SK-N-SH (cell line): ENCODE data around the gene INSC. TPM values are rescaled to one million over a fixed set of nuclear protein-coding genes. Genes with fewer than 3 reads are reported as not detected.

Source experiments
- CTCF ChIA-PET: fragments of 300-600, 350-600 bp; formaldehyde crosslinking; extraction: SDS; loops from one replicate; lab custom pipeline; 2021; lab: Yijun Ruan, JAX
- POLR2A ChIA-PET: fragments of 350-600 bp; sonication (Branson Sonifier 250); formaldehyde crosslinking; extraction: SDS; loops from one replicate; lab custom pipeline; 2020; ENCODE audit warnings: antibody characterized with exemption, inconsistent platforms; lab: Yijun Ruan, JAX
- DNase-seq: peaks from one replicate; pipeline ENCODE4 v3.0.0; 2012
- H2AFZ ChIP-seq: fragments of 200-600 bp; sonication (generic); 2 replicates; pipeline ENCODE4 v1.8.1; 2016; ENCODE audit warnings: antibody characterized with exemption, mild to moderate bottlenecking, low read depth
- H3F3A ChIP-seq: fragments of 200-600 bp; sonication (generic); replicated peaks from 2 replicates; pipeline ENCODE3; 2016; ENCODE audit warnings: antibody characterized with exemption, mild to moderate bottlenecking; ENCODE audit not compliant: insufficient read depth
- H3K27ac ChIP-seq, 2 experiments: fragments of 200-500 bp in 1 of 2; fragments of 200-600 bp in 1 of 2; sonication (Bioruptor generic) in 1 of 2; sonication (generic), shearing (Covaris generic) in 1 of 2; 2 replicates each; pipeline versions ENCODE4 v1.5.1 to v1.6.1; 2014 to 2016; ENCODE audit warnings: low read depth in 2 of 2, inconsistent platforms in 1 of 2, low read length in 1 of 2, mild to moderate bottlenecking in 1 of 2, mixed read lengths in 1 of 2
- H3K27me3 ChIP-seq: fragments of 200-600 bp; sonication (generic), shearing (Covaris generic); 2 replicates; pipeline ENCODE4 v1.6.1; 2016; ENCODE audit warnings: mixed run types; ENCODE audit not compliant: insufficient read depth
- H3K36me3 ChIP-seq, 2 experiments: fragments of 200-500 bp in 1 of 2; fragments of 200-600 bp in 1 of 2; sonication (Bioruptor generic) in 1 of 2; sonication (generic) in 1 of 2; replicated peaks in 1 of 2; 2 replicates each; pipeline versions ENCODE3 to v1.5.1; 2014 to 2016; ENCODE audit warnings: low read length in 1 of 2, mild to moderate bottlenecking in 1 of 2; ENCODE audit not compliant: insufficient read depth in 2 of 2, control insufficient read depth in 1 of 2
- H3K4me1 ChIP-seq, 2 experiments: fragments of 200-500 bp in 1 of 2; fragments of 200-600 bp in 1 of 2; sonication (Bioruptor generic) in 1 of 2; sonication (generic), shearing (Covaris generic) in 1 of 2; 2 replicates each; pipeline versions ENCODE4 v1.5.1 to v1.6.1; 2014 to 2016; ENCODE audit warnings: low read depth in 1 of 2, low read length in 1 of 2, mixed run types in 1 of 2; ENCODE audit not compliant: insufficient read depth in 2 of 2, control insufficient read depth in 1 of 2
- H3K4me2 ChIP-seq: fragments of 200-600 bp; sonication (generic), shearing (Covaris generic); 2 replicates; pipeline ENCODE4 v1.6.1; 2017; ENCODE audit warnings: mixed run types
- H3K4me3 ChIP-seq, 2 experiments: fragments of 200-500 bp in 1 of 2; fragments of 200-600 bp in 1 of 2; sonication (Bioruptor generic) in 1 of 2; sonication (generic), shearing (Covaris generic) in 1 of 2; 2 replicates each; pipeline versions ENCODE4 v1.5.1 to v1.8.1; 2014 to 2016; ENCODE audit warnings: low read depth in 2 of 2, inconsistent platforms in 1 of 2, low read length in 1 of 2, mild to moderate bottlenecking in 1 of 2, mixed read lengths in 1 of 2, moderate library complexity in 1 of 2
- H3K79me2 ChIP-seq: fragments of 200-600 bp; sonication (generic); 2 replicates; pipeline ENCODE4 v1.8.1; 2017; ENCODE audit warnings: mild to moderate bottlenecking; ENCODE audit not compliant: insufficient read depth
- H3K9ac ChIP-seq: fragments of 200-600 bp; sonication (generic); 2 replicates; pipeline ENCODE4 v1.6.1; 2017; ENCODE audit warnings: mixed run types
- H3K9me2 ChIP-seq: fragments of 200-600 bp; sonication (generic); 2 replicates; pipeline ENCODE4 v1.6.1; 2017; ENCODE audit warnings: mixed run types
- H3K9me3 ChIP-seq: fragments of 200-600 bp; sonication (generic); 2 replicates; pipeline ENCODE4 v1.6.1; 2017; ENCODE audit warnings: mixed run types, mild to moderate bottlenecking, moderate library complexity
- H4K20me1 ChIP-seq: fragments of 200-600 bp; sonication (generic); 2 replicates; pipeline ENCODE4 v1.6.1; 2017; ENCODE audit warnings: mild to moderate bottlenecking, mixed run types; ENCODE audit not compliant: insufficient read depth
- CHD2 ChIP-seq: fragments of 150-350 bp; IDR thresholded peaks from 2 replicates; pipeline ENCODE4 v1.6.1; 2018; ENCODE audit warnings: low read length; ENCODE audit not compliant: partially characterized antibody
- ELF1 ChIP-seq: IDR thresholded peaks from 2 replicates; pipeline ENCODE4 v1.4.0; 2012
- EP300 ChIP-seq, 2 experiments: IDR thresholded peaks; 2 replicates each; pipeline versions ENCODE4 v1.4.0 to v1.6.1; 2012; ENCODE audit warnings: borderline replicate concordance in 1 of 2, low read depth in 1 of 2, low read length in 1 of 2
- EZH2phosphoT487 ChIP-seq: fragments of 200-600 bp; sonication (generic); IDR thresholded peaks from 2 replicates; pipeline ENCODE4 v1.6.1; 2017; ENCODE audit warnings: low read depth, mixed run types, mild to moderate bottlenecking, antibody characterized with exemption, moderate library complexity, borderline replicate concordance
- FOXJ3 ChIP-seq: sonication (generic); formaldehyde crosslinking; IDR thresholded peaks from 2 replicates; pipeline ENCODE4 v1.5.1; 2020; ENCODE audit warnings: mild to moderate bottlenecking, missing genetic modification reagents
- FOXM1 ChIP-seq: IDR thresholded peaks from 2 replicates; pipeline ENCODE4 v1.4.0; 2012; ENCODE audit warnings: low read depth, mild to moderate bottlenecking
- GATA2 ChIP-seq: sonication (generic); formaldehyde crosslinking; IDR thresholded peaks from 2 replicates; pipeline ENCODE4 v1.5.0; 2020; ENCODE audit warnings: mild to moderate bottlenecking, missing genetic modification reagents
- MEF2A ChIP-seq: IDR thresholded peaks from 2 replicates; pipeline ENCODE4 v1.4.0; 2012; ENCODE audit warnings: low read depth, borderline replicate concordance
- NFIC ChIP-seq: IDR thresholded peaks from 2 replicates; pipeline ENCODE4 v1.4.0; 2012; ENCODE audit warnings: borderline replicate concordance
- RCOR1 ChIP-seq: fragments of 150-350 bp; IDR thresholded peaks from 2 replicates; pipeline ENCODE4 v1.6.1; 2017; ENCODE audit warnings: antibody characterized with exemption, low read length
- RFX5 ChIP-seq: IDR thresholded peaks from 2 replicates; pipeline ENCODE4 v1.6.1; 2012; ENCODE audit warnings: mild to moderate bottlenecking, improper control_type of control experiment, low read length
- YY1 ChIP-seq: IDR thresholded peaks from 2 replicates; pipeline ENCODE4 v1.4.0; 2012; ENCODE audit warnings: low read depth, mild to moderate bottlenecking
- WGBS: methylation state at CpG from one replicate; pipeline ENCODE4 v1.1.6; 2017; ENCODE audit warnings: low lambda C conversion rate; 5-methylcytosine and 5-hydroxymethylcytosine counted together
- polyA plus RNA-seq, 3 experiments: library from polyadenylated mRNA; depleted of rRNA; stranded (reverse); fragments of >200 nt; gene quantifications; 2 replicates each; pipeline ENCODE4 v1.2.3, GENCODE V29; 2012
- TF ChIP-seq, protein P1 (sequence below): fragments of 200-600 bp; sonication (generic); IDR thresholded peaks from 2 replicates; pipeline ENCODE4 v1.6.1; 2017; ENCODE audit warnings: antibody characterized with exemption, mild to moderate bottlenecking, moderate library complexity
- TF ChIP-seq, protein P2 (sequence below): IDR thresholded peaks from 2 replicates; pipeline ENCODE4 v1.4.0; 2012; ENCODE audit warnings: low read depth
- TF ChIP-seq, protein P3 (sequence below): IDR thresholded peaks from 2 replicates; pipeline ENCODE4 v1.6.1; 2012; ENCODE audit warnings: mild to moderate bottlenecking, low read depth, low read length, moderate library complexity

INSC gene
- polyA plus RNA-seq, 1 of the 3 experiments (the other 2 are of a cell fraction): not detected

DNA sequence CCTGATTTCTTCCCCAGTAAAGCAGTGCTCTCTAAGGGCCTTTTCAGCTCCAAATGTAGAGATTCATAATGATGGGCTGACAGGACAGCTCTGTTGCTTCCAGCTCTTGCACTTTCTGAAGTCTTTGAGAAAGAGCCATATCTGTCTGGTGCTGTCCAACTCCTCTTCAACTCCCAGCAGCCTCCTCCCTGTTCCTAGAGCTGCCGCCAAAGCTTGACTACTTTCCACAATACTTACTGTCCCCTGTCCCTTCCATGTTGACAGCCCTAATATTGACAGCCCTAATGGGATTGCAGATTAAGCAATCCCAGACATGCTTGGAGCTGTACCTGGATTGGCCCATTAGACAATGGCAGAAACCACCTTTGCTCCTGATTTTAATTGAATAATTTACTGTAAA, 29.6 kb downstream of the INSC start:
- no peaks in the 10 kb centered on the region for H3K9me3 ChIP-seq
- H3F3A ChIP-seq: no peaks in the 10 kb centered on the region
- H2AFZ ChIP-seq: no peak overlapping the region
- no peaks in the 10 kb centered on the region for H4K20me1 ChIP-seq
- TF ChIP-seq EZH2phosphoT487 (no peak), FOXJ3 (CRISPR knock-in tag) (no peak), RCOR1 (no peak), ELF1 (no peak), FOXM1 (no peak), EP300 (IDR thresholded peaks at IDR 0.05; ENCODE audit: borderline replicate concordance in 1 of 2, low read depth in 1 of 2, low read length in 1 of 2) (no peak), MEF2A (no peak), CHD2 (no peak), RFX5 (no peak), NFIC (no peak), GATA2 (CRISPR knock-in tag) (no peak), YY1 (no peak)
- TF ChIP-seq, protein P1, sequence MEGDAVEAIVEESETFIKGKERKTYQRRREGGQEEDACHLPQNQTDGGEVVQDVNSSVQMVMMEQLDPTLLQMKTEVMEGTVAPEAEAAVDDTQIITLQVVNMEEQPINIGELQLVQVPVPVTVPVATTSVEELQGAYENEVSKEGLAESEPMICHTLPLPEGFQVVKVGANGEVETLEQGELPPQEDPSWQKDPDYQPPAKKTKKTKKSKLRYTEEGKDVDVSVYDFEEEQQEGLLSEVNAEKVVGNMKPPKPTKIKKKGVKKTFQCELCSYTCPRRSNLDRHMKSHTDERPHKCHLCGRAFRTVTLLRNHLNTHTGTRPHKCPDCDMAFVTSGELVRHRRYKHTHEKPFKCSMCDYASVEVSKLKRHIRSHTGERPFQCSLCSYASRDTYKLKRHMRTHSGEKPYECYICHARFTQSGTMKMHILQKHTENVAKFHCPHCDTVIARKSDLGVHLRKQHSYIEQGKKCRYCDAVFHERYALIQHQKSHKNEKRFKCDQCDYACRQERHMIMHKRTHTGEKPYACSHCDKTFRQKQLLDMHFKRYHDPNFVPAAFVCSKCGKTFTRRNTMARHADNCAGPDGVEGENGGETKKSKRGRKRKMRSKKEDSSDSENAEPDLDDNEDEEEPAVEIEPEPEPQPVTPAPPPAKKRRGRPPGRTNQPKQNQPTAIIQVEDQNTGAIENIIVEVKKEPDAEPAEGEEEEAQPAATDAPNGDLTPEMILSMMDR: no peak
- TF ChIP-seq, protein P2, sequence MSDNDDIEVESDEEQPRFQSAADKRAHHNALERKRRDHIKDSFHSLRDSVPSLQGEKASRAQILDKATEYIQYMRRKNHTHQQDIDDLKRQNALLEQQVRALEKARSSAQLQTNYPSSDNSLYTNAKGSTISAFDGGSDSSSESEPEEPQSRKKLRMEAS: no peak
- TF ChIP-seq, protein P3, sequence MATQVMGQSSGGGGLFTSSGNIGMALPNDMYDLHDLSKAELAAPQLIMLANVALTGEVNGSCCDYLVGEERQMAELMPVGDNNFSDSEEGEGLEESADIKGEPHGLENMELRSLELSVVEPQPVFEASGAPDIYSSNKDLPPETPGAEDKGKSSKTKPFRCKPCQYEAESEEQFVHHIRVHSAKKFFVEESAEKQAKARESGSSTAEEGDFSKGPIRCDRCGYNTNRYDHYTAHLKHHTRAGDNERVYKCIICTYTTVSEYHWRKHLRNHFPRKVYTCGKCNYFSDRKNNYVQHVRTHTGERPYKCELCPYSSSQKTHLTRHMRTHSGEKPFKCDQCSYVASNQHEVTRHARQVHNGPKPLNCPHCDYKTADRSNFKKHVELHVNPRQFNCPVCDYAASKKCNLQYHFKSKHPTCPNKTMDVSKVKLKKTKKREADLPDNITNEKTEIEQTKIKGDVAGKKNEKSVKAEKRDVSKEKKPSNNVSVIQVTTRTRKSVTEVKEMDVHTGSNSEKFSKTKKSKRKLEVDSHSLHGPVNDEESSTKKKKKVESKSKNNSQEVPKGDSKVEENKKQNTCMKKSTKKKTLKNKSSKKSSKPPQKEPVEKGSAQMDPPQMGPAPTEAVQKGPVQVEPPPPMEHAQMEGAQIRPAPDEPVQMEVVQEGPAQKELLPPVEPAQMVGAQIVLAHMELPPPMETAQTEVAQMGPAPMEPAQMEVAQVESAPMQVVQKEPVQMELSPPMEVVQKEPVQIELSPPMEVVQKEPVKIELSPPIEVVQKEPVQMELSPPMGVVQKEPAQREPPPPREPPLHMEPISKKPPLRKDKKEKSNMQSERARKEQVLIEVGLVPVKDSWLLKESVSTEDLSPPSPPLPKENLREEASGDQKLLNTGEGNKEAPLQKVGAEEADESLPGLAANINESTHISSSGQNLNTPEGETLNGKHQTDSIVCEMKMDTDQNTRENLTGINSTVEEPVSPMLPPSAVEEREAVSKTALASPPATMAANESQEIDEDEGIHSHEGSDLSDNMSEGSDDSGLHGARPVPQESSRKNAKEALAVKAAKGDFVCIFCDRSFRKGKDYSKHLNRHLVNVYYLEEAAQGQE: no peak
- H3K79me2 ChIP-seq: no peaks in the 10 kb centered on the region
- H3K27ac ChIP-seq: no peak overlapping the region
- H3K4me3 ChIP-seq: no peak overlapping the region
- no peaks in the 10 kb centered on the region for H3K36me3 ChIP-seq
- no peak overlapping the region for H3K4me2 ChIP-seq
- H3K9me2 ChIP-seq: no peaks in the 10 kb centered on the region
- no peak for DNase-seq
- CTCF ChIA-PET: interaction anchor here (1.2 to 1.6 kb wide), 2 partner anchors 70 to 236 kb away, joined by 3 to 5 read pairs; no protein-coding TSS in a partner anchor
- WGBS: 79% methylated on average over 1 of the region's 1 CpG
- H3K9ac ChIP-seq: no peak overlapping the region
- POLR2A ChIA-PET: no interaction called here
- no peaks in the 10 kb centered on the region for H3K4me1 ChIP-seq
- no peaks in the 10 kb centered on the region for H3K27me3 ChIP-seq
